Measurements from ENCODE around the gene FREM1. TPM values are rescaled to one million over a fixed set of nuclear protein-coding genes. Genes with fewer than 3 reads are reported as not detected.

The FREM1 gene
- total and polyA plus RNA-seq, 10 of the 15 experiments (the other 5 are each of a cell fraction or from before 2014, with no cell fraction given), result 0.01 to 0.16 (median 0.08) TPM; not detected in 7

DNA sequence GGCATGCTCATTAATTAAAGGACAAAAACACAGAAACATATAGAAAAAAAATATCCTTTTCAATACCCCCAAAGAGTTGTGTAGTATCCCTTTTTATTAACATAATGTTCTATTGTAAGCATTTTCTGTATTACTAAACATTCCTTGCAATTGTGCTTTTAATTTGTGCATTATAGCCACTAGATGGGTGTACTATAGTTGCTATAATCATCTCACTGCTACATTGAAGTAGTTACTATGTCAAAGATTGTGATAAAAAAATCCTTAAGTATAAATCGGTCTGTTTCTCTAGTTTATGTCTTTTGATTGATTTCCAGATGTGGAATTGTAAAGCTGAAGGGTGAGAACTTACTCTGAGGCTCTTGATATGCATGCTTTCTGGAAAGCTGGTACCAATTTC, 21.4 kb downstream of the FREM1 start:
- Histone ChIP-seq H3K4me3 (no peak overlapping the region), H3K79me2 (ENCODE audit: control insufficient read depth, insufficient read depth, low read length) (no peaks in the 10 kb centered on the region), H3K4me1 (ENCODE audit: control insufficient read depth, insufficient read depth, low read length) (no peaks in the 10 kb centered on the region), H3K9me3 (replicated peaks; ENCODE audit: control insufficient read depth, insufficient read depth, low read length) (no peaks in the 10 kb centered on the region), H3K9ac (ENCODE audit: control insufficient read depth, insufficient read depth, low read length) (no peak overlapping the region), H2AFZ (ENCODE audit: control insufficient read depth, low read depth, low read length) (no peak overlapping the region), H3K36me3 (ENCODE audit: control insufficient read depth in 2 of 2, insufficient read depth in 2 of 2, low read length in 1 of 2) (no peaks in the 10 kb centered on the region), H3K27ac (ENCODE audit: control insufficient read depth, insufficient read depth) (no peak overlapping the region), H3K27me3 (replicated peaks in 1 of 2; ENCODE audit: control insufficient read depth in 2 of 2, insufficient read depth in 2 of 2, low read length in 1 of 2) (no peaks in the 10 kb centered on the region), H4K20me1 (ENCODE audit: control insufficient read depth, insufficient read depth) (no peaks in the 10 kb centered on the region), H3K4me2 (ENCODE audit: control insufficient read depth, insufficient read depth) (no peak overlapping the region)
- ChIA-PET POLR2A (no interaction called here), RAD21 (ENCODE audit: unreplicated experiment) (no interaction called here), SMC1A (ENCODE audit: uncharacterized antibody, unreplicated experiment) (no interaction called here), CTCF (no interaction called here)
- ATAC-seq, result no peak
- in situ Hi-C loops (cut with MboI) (no loop called here), intact Hi-C loops (cut with micrococcal nuclease; ENCODE audit: unreplicated experiment) (no loop called here)
- no peak for FAIRE-seq
- no TSS peak for BruUV-seq (replicated peaks)
- no peak for DNase-seq (ENCODE audit: low read depth, low spot score)
- WGBS (ENCODE audit: insufficient coverage, insufficient replicate concordance, low lambda C conversion rate, missing lambda C conversion rate), result 11% methylated on average over 1 of the region's 1 CpG
- TF ChIP-seq NFIC (IDR thresholded peaks at IDR 0.05; ENCODE audit: low read depth, low read length), result no peak
- TF ChIP-seq, protein P1, sequence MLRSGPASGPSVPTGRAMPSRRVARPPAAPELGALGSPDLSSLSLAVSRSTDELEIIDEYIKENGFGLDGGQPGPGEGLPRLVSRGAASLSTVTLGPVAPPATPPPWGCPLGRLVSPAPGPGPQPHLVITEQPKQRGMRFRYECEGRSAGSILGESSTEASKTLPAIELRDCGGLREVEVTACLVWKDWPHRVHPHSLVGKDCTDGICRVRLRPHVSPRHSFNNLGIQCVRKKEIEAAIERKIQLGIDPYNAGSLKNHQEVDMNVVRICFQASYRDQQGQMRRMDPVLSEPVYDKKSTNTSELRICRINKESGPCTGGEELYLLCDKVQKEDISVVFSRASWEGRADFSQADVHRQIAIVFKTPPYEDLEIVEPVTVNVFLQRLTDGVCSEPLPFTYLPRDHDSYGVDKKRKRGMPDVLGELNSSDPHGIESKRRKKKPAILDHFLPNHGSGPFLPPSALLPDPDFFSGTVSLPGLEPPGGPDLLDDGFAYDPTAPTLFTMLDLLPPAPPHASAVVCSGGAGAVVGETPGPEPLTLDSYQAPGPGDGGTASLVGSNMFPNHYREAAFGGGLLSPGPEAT (IDR thresholded peaks at IDR 0.05; ENCODE audit: low read depth), result no peak
- TF ChIP-seq ZNF24 (IDR thresholded peaks at IDR 0.05), result no peak
- TF ChIP-seq CTCF (IDR thresholded peaks at IDR 0.05 in 2 of 3, conservative IDR thresholded peaks at IDR 0.05 in 1 of 3; ENCODE audit: control insufficient read depth in 2 of 3, extremely low read depth in 1 of 3, insufficient read depth in 1 of 3, low read depth in 3 of 3, low read length in 3 of 3), result no peak
